Stimulated activated CD4-positive, alpha-beta T cell treated with anti-CD3 and anti-CD28 coated beads, Interleukin-2, amount 100 ng/mL, for 4 hours (primary cell): ENCODE data around the gene EFTUD2.

Experiments used
- DNase-seq: peaks from one replicate; pipeline ENCODE4 v3.0.0-alpha.2; 2020; ENCODE audit warnings: low read depth

EFTUD2 gene

GRCh38 chr17:44925731-44926697 is 26.8 kb upstream of the EFTUD2 start:
- DNase-seq: no peak

DNA sequence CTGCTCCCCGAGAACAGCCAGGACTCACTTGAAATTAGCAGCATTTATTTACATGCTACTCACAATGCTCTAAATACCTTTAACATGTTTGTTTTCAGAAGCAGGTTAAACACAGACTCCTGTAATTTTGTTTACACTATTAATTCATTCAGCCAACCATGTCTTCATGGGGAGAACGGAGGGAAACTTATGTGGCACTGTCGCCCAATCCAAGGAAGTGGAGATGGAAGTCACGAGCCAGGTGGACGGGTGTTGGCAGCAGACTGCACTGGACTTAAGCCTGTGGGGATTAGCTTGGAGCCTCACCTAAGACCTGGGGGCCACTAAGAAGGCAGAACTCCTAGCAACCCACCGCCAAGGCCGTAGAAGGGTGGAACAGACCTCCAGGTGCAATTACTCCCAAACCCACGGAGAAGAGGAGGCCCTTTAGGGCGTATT is 24.9 kb upstream of the EFTUD2 start:
- no peak for DNase-seq

GRCh38 chr17:44922746-44923470 is 23.7 kb upstream of the EFTUD2 start:
- DNase-seq: no peak

- DNase-seq: no peak
Measured at GRCh38 chr17:44922136-44922535, 22.9 kb upstream of the EFTUD2 start.

- DNase-seq: no peak
Measured at GRCh38 chr17:44921122-44921882, 22.1 kb upstream of the EFTUD2 start.

- no peak for DNase-seq
Measured at GRCh38 chr17:44920565-44920940, 21.3 kb upstream of the EFTUD2 start.

DNA sequence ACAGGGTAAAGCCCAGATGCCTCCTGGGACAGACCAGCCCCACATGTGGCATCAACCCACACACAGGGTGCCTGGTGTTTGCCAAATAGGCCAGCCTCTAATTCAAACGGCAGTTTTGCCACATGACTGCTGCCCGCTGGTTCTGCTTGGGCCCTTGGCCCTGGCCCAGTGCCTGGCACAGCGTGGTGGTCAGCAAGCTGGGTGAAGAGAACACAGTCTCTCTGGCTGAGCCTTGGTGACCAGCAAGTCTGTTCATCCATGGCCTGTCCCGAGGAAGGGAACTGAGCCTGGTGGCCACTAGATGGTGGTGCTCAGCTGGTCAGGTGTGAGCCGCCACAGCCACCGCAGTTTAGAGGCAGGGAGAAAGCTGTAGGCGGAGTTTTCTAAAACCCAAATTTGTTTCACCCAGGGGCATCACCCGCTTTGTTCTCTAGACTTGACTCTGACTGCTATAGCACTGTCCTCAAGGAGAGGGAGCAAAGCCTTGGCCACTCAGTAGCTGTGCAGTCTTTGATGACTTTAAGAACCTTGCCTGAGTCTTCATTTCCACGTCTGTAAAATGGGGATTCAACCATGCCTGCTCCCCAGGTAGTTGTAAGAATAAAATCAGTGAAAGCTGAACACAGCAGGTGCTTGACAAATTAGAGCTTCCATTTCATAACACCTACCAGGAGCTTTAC is 20.8 kb upstream of the EFTUD2 start:
- peak; percentile 40 for DNase-seq

DNA sequence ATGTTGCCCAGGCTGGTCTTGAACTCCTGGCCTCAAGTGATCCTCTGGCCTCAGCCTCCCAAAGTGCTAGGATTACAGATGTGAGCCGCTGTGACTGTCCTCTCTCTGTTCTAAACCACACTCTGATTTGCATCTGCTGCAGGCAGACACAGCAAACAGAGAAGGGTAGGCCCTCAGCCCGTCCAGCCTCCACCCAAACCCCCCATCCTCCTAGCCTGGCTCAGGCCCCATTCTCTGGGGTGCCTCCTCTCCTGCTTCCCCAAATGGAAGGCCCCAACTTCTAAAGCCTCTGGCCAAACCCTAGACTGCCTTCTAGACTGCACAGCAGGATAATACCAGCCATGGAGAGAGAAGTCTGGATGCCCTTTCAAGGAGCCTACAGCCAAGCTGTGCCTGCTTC is 20.2 kb upstream of the EFTUD2 start:
- no peak for DNase-seq

DNA sequence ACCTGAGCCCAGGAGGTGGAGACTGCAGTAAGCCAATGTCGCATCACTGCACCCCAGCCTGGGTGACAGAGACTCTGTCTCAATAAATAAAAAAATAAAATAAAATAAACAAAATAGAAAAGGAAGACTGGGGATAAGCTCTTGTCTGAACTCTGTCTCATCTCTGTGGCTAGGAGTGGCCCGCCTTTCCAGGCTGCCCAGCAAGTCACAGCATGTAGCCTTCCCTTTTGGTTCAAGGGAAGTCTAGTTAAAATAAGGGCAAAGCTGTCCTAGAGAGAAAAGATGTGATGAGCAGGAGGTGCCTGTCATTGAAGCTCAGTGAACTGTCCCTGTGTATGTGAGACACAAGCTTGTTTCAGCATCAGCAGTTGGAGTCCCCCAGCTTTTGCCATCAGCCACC is 18.8 kb upstream of the EFTUD2 start:
- no peak for DNase-seq

DNA sequence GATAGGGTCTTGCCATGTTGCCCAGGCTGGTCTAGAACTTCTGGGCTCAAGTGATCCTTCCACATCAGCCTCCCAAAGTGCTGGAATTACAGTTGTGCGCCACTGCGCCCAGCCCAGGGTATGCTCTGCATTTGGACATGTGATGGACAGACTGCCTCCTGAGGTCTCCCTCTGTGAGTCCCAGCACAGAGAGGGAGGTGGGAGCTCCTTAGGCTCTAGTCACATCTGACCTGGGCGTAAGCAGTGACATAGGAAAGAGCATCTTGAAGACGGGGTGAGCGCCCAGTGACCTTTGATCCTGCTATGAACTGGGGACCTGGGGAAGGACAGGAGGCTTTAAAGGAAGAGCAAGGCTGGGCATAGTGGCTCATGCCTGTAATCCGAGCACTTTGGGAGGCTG is 18.2 kb upstream of the EFTUD2 start:
- DNase-seq: no peak

DNA sequence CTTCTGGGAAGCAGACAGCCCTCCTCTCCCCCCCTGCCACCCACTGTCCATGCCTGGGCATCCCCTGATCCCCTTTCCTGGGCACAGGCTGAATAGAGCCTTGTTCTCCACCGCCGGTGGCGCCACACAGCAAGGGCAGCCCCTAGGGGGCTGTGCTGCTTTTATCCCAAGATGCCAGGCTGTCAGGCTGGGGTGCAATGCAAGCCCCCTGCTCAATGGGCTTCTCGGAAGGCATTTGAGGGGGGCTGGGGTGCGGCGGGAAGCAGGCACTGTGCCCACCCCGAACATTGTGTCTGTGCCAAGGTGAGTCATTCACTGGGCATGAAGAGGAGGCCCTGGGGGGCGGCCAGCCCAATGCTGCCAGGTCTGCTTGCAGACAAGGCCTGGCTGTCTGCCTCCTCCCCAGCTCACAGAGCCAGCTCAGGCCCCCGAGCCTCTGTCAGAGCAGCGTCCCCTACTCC is 17.6 kb upstream of the EFTUD2 start:
- DNase-seq: no peak

GRCh38 chr17:44915862-44916780 is 16.9 kb upstream of the EFTUD2 start:
- DNase-seq: no peak

GRCh38 chr17:44915321-44915726 is 16.1 kb upstream of the EFTUD2 start, which contains the start of gene GFAP:
Gene GFAP (minus strand): TSS chr17:44915500. CDS start chr17:44915486, 14 bp downstream.
- DNase-seq: no peak

DNA sequence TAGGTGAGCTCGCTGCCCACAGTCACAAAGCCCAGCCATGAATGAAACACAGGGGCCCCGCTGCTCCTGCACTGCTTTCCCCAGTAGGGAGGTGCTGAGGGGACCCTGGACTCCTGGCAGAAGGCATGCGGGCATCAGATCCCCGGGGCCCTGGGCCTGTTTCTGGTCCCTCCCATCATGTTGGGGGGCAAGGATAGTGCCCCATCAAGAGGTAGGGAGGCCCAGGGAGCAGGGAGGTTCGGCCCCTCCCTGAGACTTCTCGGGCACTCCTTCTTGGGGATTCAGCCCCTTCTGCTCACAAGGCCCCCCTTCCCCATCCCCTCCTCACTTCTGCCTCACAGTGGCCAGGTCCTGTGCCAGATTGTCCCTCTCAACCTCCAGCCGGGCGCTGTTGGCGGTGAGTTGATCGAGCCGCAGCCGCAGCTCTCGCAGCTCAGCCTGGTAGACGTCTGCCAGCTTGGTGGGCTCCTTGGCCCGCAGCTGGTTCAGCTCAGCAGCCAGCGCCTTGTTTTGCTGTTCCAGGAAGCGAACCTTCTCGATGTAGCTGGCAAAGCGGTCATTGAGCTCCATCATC is 15.5 kb upstream of the EFTUD2 start:
- DNase-seq: no peak

DNA sequence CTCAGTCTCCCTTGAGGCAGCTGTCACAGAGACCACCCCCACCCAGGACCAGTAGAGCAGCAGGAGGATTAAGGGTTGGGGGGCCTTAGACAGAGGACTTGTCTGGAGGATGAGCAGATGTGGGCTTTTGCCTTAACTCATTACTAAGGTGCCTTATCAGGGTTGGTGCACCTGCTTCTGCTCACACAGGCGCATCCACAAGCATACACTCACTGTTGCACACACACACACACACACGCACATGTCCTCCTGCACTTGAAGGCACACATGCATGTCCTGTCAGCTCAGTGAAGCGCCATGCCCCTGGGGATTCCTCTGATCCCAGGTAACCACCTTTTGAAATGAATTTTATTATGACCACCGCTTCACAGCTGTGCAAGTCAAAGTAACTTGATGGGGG is 14.9 kb upstream of the EFTUD2 start:
- DNase-seq: no peak

DNA sequence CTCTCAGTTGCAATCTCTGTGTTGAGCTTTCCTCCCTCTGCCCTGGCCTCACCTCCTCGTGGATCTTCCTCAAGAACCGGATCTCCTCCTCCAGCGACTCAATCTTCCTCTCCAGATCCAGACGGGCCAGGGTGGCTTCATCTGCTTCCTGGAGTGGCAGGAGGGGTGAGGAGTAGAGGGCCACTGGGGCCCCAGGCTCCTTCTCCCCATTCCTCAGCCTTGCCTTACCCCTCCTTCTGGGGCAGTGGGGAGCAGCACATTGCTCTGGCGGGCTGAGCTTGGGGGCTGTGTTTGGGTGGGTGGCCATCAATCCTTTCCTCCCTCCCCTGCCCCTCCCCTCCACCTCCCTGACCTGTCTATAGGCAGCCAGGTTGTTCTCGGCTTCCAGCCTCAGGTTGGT is 14.4 kb upstream of the EFTUD2 start:
- no peak for DNase-seq

DNA sequence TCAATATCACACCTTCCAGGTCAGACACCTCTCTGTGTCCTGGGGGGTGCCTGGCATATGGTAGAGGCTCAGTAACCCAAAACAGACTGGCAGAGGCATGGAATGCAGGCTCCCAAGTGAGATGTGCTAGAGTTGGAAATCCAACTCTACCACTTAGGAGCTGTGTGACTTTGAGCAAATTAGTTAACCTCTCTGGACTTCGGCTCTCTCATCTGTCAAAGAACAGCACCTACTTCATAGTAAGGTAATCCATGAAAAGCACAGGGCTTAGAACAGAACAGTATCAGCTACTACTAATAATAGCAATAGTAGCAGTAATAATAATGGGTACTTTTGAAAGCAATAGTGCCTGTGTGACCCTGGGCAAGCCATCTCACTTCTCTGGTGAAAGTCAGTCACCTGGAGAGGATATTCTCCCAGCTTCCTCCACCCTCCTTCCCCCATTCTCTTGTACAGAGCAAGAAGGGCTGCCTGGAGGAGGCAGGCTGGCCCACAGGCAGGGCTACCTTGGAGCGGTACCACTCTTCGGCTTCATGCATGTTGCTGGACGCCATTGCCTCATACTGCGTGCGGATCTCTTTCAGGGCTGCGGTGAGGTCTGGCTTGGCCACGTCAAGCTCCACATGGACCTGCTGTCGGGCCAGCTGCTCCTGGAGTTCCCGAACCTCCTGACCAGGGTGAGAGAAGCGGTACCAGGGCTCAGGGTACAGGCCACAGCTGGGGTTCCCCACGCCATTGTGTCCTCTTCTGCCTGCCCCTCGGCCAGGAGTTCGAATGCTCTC is 13.7 kb upstream of the EFTUD2 start:
- DNase-seq: no peak

GRCh38 chr17:44911133-44912001 is 12.1 kb upstream of the EFTUD2 start:
- DNase-seq: peak; percentile 32
